AG09309 (cell line): ENCODE measurements around the gene RPS6KA4.

Source experiments
- DNase-seq: peaks from one replicate; pipeline ENCODE4 v3.0.0-alpha.2; 2010; ENCODE audit warnings: low read depth
- H3K4me3 ChIP-seq: 2 replicates; pipeline ENCODE4 v1.5.1; 2011; ENCODE audit warnings: mild to moderate bottlenecking, low read depth, low read length, moderate library complexity; ENCODE audit not compliant: control insufficient read depth
- TF ChIP-seq, protein P1 (sequence below): IDR thresholded peaks from 2 replicates; pipeline ENCODE4 v1.5.1; 2011; ENCODE audit warnings: mild to moderate bottlenecking, low read depth, low read length, inconsistent platforms; ENCODE audit not compliant: insufficient read depth, control insufficient read depth; ENCODE audit errors: missing control alignments

The RPS6KA4 gene

DNA sequence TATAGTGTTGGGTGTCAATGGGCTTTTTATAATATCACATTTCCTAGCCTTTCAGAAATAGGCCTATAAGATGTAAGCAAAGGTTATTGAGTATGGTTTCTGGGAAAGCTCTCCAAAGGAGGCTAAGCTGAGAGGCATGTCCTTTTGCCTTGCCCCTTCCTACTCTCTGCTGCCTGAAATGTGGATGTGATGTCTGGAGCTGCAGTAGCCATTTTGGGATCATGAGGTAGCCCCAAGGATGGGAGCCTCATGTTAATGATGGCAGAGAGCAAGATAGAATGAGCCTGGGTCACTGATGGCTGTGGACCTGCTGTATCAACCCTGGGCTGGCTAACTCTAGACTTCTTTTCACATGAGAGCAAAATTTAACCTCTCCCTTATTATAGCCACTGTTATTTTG, 29.0 kb downstream of the RPS6KA4 start:
- TF ChIP-seq, protein P1, sequence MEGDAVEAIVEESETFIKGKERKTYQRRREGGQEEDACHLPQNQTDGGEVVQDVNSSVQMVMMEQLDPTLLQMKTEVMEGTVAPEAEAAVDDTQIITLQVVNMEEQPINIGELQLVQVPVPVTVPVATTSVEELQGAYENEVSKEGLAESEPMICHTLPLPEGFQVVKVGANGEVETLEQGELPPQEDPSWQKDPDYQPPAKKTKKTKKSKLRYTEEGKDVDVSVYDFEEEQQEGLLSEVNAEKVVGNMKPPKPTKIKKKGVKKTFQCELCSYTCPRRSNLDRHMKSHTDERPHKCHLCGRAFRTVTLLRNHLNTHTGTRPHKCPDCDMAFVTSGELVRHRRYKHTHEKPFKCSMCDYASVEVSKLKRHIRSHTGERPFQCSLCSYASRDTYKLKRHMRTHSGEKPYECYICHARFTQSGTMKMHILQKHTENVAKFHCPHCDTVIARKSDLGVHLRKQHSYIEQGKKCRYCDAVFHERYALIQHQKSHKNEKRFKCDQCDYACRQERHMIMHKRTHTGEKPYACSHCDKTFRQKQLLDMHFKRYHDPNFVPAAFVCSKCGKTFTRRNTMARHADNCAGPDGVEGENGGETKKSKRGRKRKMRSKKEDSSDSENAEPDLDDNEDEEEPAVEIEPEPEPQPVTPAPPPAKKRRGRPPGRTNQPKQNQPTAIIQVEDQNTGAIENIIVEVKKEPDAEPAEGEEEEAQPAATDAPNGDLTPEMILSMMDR = no peak
- DNase-seq = no peak
- H3K4me3 ChIP-seq = no peak overlapping the region

DNA sequence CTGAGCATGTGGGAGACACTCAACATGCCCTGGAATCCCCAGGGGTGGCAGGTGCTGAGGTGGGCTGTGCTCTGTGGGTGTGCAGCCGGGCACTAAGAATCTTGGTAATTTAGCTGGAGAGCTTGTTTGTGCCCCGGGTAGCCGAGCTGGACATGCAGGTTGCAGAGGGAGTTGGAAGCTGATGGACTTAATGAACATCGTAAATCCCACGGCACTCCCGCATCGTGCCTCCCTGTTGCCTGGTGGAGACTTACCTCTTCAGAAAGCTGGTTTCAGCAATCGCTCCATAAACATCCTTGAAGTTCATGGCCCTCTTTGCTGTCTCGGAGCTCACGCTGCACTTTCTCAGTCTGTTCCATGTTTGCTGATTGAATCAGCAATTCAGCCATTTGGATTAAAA, 29.9 kb downstream of the RPS6KA4 start:
- H3K4me3 ChIP-seq = no peak overlapping the region
- TF ChIP-seq, protein P1 = no peak
- DNase-seq = no peak

DNA sequence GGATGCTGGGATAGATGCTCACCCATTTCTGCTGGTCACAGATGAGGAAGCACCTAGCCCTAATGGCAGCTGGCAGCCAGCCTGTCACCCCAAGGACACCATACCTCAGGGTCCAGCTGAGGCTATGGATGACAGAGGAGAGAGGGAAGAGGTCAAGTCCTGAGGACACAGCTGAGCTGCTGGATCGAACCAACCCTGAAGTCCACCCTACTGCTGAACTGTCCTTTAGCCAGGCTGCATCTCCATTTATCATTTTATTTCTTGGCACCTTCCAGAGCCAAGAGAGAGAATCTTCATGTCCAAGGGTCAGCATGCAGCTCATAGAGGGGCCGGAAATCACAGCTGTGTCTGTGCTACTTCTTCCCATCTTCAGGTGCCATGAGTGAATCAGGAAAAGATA, 30.9 kb downstream of the RPS6KA4 start:
- no peak overlapping the region for H3K4me3 ChIP-seq
- TF ChIP-seq, protein P1 = no peak
- no peak for DNase-seq

DNA sequence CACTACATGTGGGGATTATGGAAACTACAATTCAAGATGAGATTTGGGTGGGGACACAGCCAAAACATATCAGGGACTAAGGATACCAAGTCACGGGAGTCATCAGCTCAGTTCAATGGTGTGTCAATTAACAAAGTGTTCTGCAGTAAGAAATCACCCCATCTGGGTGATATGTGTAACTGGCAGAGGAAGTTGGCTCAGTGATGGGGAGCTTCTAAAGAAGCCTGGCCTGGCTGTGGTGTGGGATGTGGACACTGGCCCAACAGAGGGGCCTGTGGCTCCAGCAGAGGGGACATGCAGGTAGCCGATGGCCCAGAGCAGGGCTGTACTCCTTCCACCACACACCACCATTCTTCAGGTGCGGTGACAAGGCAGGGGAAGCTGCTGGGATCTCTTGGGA, 31.6 kb downstream of the RPS6KA4 start:
- H3K4me3 ChIP-seq = no peak overlapping the region
- no peak for DNase-seq
- TF ChIP-seq, protein P1 = no peak

DNA sequence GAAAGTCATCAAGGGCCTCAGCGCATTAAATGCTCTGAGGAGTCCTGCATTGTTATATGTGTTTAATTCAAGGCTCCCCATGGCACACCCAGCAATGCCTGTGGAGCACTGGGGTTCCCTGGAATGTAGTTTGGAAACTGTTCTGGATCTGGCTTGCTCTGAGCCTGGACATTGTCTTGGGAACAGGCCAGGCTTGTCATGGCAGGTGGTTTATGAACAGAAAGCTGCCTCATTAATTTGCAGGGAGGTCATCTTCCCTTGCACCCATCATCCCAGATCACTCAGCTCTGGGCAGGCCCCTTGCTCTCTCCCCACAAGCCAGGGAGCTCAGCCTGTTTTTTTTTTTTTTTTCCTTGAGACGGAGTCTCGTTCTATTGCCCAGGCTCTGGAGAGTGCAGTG, 32.9 kb downstream of the RPS6KA4 start:
- H3K4me3 ChIP-seq = no peak overlapping the region
- no peak for DNase-seq
- TF ChIP-seq, protein P1 = no peak

DNA sequence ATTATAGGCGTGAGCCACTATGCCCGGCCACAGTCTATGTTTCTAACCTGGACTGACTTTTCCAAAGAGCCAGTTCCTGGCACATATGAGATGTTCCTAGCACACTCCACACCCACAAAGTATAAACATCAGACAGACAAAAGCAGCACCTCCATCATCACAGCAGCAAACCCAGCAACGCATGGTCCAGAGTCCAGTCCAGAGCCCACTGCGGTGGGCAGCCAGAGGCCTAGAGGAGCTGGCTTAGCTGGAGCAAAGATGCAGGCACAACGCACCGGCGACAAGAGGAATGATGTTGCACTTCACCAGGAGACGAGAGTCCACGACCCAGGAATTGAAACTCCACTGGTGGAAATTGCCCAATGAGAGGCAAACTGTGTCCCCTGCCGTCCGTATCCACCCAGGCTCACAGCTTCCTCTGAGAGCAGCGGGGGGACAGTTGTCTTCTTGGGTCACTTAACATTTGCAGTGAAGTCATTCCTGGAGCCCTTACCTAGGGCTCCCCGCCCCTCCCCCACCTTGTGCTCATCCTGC, 36.6 kb downstream of the RPS6KA4 start:
- H3K4me3 ChIP-seq = no peak overlapping the region
- TF ChIP-seq, protein P1 = no peak
- no peak for DNase-seq
